ENCODE data around the gene ZBTB20. TPM values are rescaled to one million over a fixed set of nuclear protein-coding genes. Genes with fewer than 3 reads are reported as not detected.

ZBTB20 gene
- total and polyA plus RNA-seq, 2 donors (not counting 1 experiment from before 2014, with no cell fraction given): 4.0 to 123 TPM

- H3K4me1 Mint-ChIP-seq: no peaks in the 10 kb centered on the region
- no peak overlapping the region for H3K9ac ChIP-seq (ENCODE audit: low read length)
- ATAC-seq (ENCODE audit: low read depth) (no peak), DNase-seq (no peak)
- no peaks in the 10 kb centered on the region for H3K27me3 Mint-ChIP-seq
- no peaks in the 10 kb centered on the region for H3K79me2 ChIP-seq (ENCODE audit: control insufficient read depth, insufficient read depth, low read length)
- CTCF ChIA-PET: interaction anchor here (0.7 kb wide), 1 partner anchor 54 kb away, joined by 3 read pairs; no protein-coding TSS in a partner anchor
- no peak overlapping the region for H3K27ac ChIP-seq (ENCODE audit: low read length in 2 of 2)
- POLR2A ChIA-PET: no interaction called here
- H3K4me1 ChIP-seq (ENCODE audit: control insufficient read depth in 2 of 2, insufficient read depth in 2 of 2, low read length in 2 of 2): no peaks in the 10 kb centered on the region
- no peaks in the 10 kb centered on the region for H3K27me3 ChIP-seq (replicated peaks in 1 of 4; ENCODE audit: control extremely low read depth in 1 of 4, control insufficient read depth in 3 of 4, insufficient read depth in 4 of 4, low read length in 3 of 4)
- no CpG with 5 or more reads among the region's 1 CpG for WGBS (ENCODE audit: insufficient coverage)
- H3K4me3 Mint-ChIP-seq: no peak overlapping the region
- no peak overlapping the region for H3K27ac Mint-ChIP-seq
- intact Hi-C loops (cut with micrococcal nuclease): no loop called here
- peaks cover 0 to 3% (median 0%) of the 10 kb centered on the region in 3 donors for H3K9me3 ChIP-seq (ENCODE audit: control extremely low read depth in 1 of 3, control insufficient read depth in 2 of 3, insufficient read depth in 1 of 3, low read length in 2 of 3)
- no peak overlapping the region for H3K4me2 ChIP-seq (replicated peaks; ENCODE audit: low read depth, low read length, poor library complexity, severe bottlenecking)
- H4K20me1 ChIP-seq (ENCODE audit: control insufficient read depth, insufficient read depth, low read length, poor library complexity, severe bottlenecking): no peaks in the 10 kb centered on the region
- H3K36me3 ChIP-seq (replicated peaks in 1 of 2; ENCODE audit: control extremely low read depth in 1 of 2, control insufficient read depth in 1 of 2, extremely low read depth in 1 of 2, insufficient read depth in 2 of 2, low read length in 1 of 2): no peaks in the 10 kb centered on the region
- H2AFZ ChIP-seq (ENCODE audit: insufficient read depth, low read depth, low read length, poor library complexity, severe bottlenecking): no peak overlapping the region
- peaks cover 2% of the 10 kb centered on the region for H3K9me3 Mint-ChIP-seq (ENCODE audit: insufficient read depth)
- no peak for TF ChIP-seq EZH2 (IDR thresholded peaks at IDR 0.05; ENCODE audit: borderline replicate concordance, insufficient read depth, low read depth, low read length, poor library complexity, severe bottlenecking)
- TF ChIP-seq CTCF (IDR thresholded peaks at IDR 0.05): no peak
- no peak overlapping the region for H3K4me3 ChIP-seq (ENCODE audit: control extremely low read depth in 1 of 5, extremely low read depth in 1 of 5, insufficient read depth in 1 of 5, low read depth in 2 of 5, low read length in 4 of 5)
Measured at GRCh38 chr3:114642951-114643741, 503.9 kb downstream of the ZBTB20 start.

GRCh38 chr3:114640126-114640525, 507.0 kb downstream of the ZBTB20 start:
- ATAC-seq (ENCODE audit: low read depth) (no peak), DNase-seq (no peak)
- H3K4me1 ChIP-seq (ENCODE audit: control insufficient read depth in 2 of 2, insufficient read depth in 2 of 2, low read length in 2 of 2): no peaks in the 10 kb centered on the region
- no peak overlapping the region for H3K4me2 ChIP-seq (replicated peaks; ENCODE audit: low read depth, low read length, poor library complexity, severe bottlenecking)
- intact Hi-C loops (cut with micrococcal nuclease): no loop called here
- Mint-ChIP-seq H3K27ac (no peak overlapping the region), H3K4me3 (no peak overlapping the region), H3K9me3 (ENCODE audit: insufficient read depth) (peaks cover 15% of the 10 kb centered on the region), H3K4me1 (no peaks in the 10 kb centered on the region), H3K27me3 (no peaks in the 10 kb centered on the region)
- WGBS (ENCODE audit: insufficient coverage): no CpG with 5 or more reads among the region's 2 CpGs
- ChIA-PET CTCF (no interaction called here), POLR2A (no interaction called here)
- H3K79me2 ChIP-seq (ENCODE audit: control insufficient read depth, insufficient read depth, low read length): no peaks in the 10 kb centered on the region
- TF ChIP-seq EZH2 (IDR thresholded peaks at IDR 0.05; ENCODE audit: borderline replicate concordance, insufficient read depth, low read depth, low read length, poor library complexity, severe bottlenecking): no peak
- no peak for TF ChIP-seq CTCF (IDR thresholded peaks at IDR 0.05)
- no peak overlapping the region for H3K9ac ChIP-seq (ENCODE audit: low read length)
- H4K20me1 ChIP-seq (ENCODE audit: control insufficient read depth, insufficient read depth, low read length, poor library complexity, severe bottlenecking): no peaks in the 10 kb centered on the region
- no peak overlapping the region for H2AFZ ChIP-seq (ENCODE audit: insufficient read depth, low read depth, low read length, poor library complexity, severe bottlenecking)
- no peaks in the 10 kb centered on the region for H3K36me3 ChIP-seq (replicated peaks in 1 of 2; ENCODE audit: control extremely low read depth in 1 of 2, control insufficient read depth in 1 of 2, extremely low read depth in 1 of 2, insufficient read depth in 2 of 2, low read length in 1 of 2)
- no peak overlapping the region for H3K4me3 ChIP-seq (ENCODE audit: control extremely low read depth in 1 of 5, extremely low read depth in 1 of 5, insufficient read depth in 1 of 5, low read depth in 2 of 5, low read length in 4 of 5)
- peaks cover 0 to 13% (median 12%) of the 10 kb centered on the region in 3 donors for H3K9me3 ChIP-seq (ENCODE audit: control extremely low read depth in 1 of 3, control insufficient read depth in 2 of 3, insufficient read depth in 1 of 3, low read length in 2 of 3)
- H3K27ac ChIP-seq (ENCODE audit: low read length in 2 of 2): no peak overlapping the region
- H3K27me3 ChIP-seq (replicated peaks in 1 of 4; ENCODE audit: control extremely low read depth in 1 of 4, control insufficient read depth in 3 of 4, insufficient read depth in 4 of 4, low read length in 3 of 4): no peaks in the 10 kb centered on the region

Measured in B cell (primary cell).